Endothelial cell of umbilical vein (primary cell): Measurements from ENCODE around the gene LAMB1. TPM values are rescaled to one million over a fixed set of nuclear protein-coding genes. Genes with fewer than 3 reads are reported as not detected.
A peak's percentile ranks its signal among the peaks of the same experiment; 100 is the strongest.

Source experiments
- BruUV-seq: library from RNA; stranded (reverse); fragments of 400-500 nt; replicated peaks from 2 replicates; lab custom pipeline; 2021; lab: Mats Ljungman, UMichigan
- CTCF ChIA-PET: fragments of 300-600, 350-600 bp; sonication (Branson Sonifier 250); formaldehyde crosslinking; loops from one replicate; lab custom pipeline; 2021; ENCODE audit warnings: antibody characterized with exemption, inconsistent platforms; lab: Charles Lee
- POLR2A ChIA-PET: fragments of 300-600, 350-600 bp; sonication (Branson Sonifier 250); formaldehyde crosslinking; loops from one replicate; lab custom pipeline; 2021; ENCODE audit warnings: antibody characterized with exemption, inconsistent platforms; lab: Charles Lee
- DNase-seq: peaks from one replicate; pipeline ENCODE4 v3.0.0-alpha.2; 2011; ENCODE audit warnings: low read depth, low spot score
- FAIRE-seq: peaks from 2 replicates; lab custom pipeline; 2011; peaks lifted over from hg19 to GRCh38; lab: Jason Lieb, UNC
- H2AFZ ChIP-seq: 2 replicates; pipeline ENCODE4 v1.6.0; 2012; ENCODE audit warnings: low read depth, low read length, control low read depth, inconsistent platforms
- H3K27ac ChIP-seq: 2 replicates; pipeline ENCODE4 v1.5.1; 2011; ENCODE audit warnings: low read depth, mild to moderate bottlenecking, control low read depth, low read length, moderate library complexity; ENCODE audit not compliant: insufficient read depth
- H3K27me3 ChIP-seq, 2 experiments: 2 replicates each; pipeline versions ENCODE4 v1.6.0 to v1.6.1; 2011; ENCODE audit warnings: low read length in 2 of 2, mixed read lengths in 1 of 2; ENCODE audit not compliant: control insufficient read depth in 2 of 2, insufficient read depth in 2 of 2
- H3K36me3 ChIP-seq, 2 experiments: 2 replicates in 1 of 2; 3 replicates in 1 of 2; pipeline ENCODE4 v1.5.1; 2011; ENCODE audit warnings: low read length in 2 of 2, mild to moderate bottlenecking in 1 of 2, moderate library complexity in 1 of 2; ENCODE audit not compliant: control insufficient read depth in 2 of 2, insufficient read depth in 2 of 2; ENCODE audit errors: extremely low read depth in 1 of 2
- H3K4me1 ChIP-seq: 3 replicates; pipeline ENCODE4 v1.5.1; 2011; ENCODE audit warnings: mild to moderate bottlenecking, low read length; ENCODE audit not compliant: control insufficient read depth, insufficient read depth; ENCODE audit errors: extremely low read depth
- H3K4me2 ChIP-seq: 2 replicates; pipeline ENCODE4 v1.6.1; 2011; ENCODE audit warnings: low read length, control low read depth, mixed read lengths; ENCODE audit not compliant: insufficient read depth
- H3K4me3 ChIP-seq, 3 experiments: fragments of 200-600 bp in 1 of 3; sonication (generic), shearing (Covaris generic) in 1 of 3; replicated peaks in 1 of 3; 2 replicates each; pipeline ENCODE4 v1.5.1; 2011 to 2016; ENCODE audit warnings: control low read depth in 3 of 3, low read length in 3 of 3, mild to moderate bottlenecking in 2 of 3, inconsistent platforms in 1 of 3, low read depth in 1 of 3, moderate library complexity in 1 of 3; ENCODE audit not compliant: insufficient read depth in 1 of 3
- H3K79me2 ChIP-seq: 2 replicates; pipeline ENCODE4 v1.6.0; 2012; ENCODE audit warnings: low read length, inconsistent platforms; ENCODE audit not compliant: control insufficient read depth, insufficient read depth
- H3K9ac ChIP-seq: replicated peaks from 2 replicates; pipeline ENCODE3; 2011; ENCODE audit warnings: low read length, control low read depth; ENCODE audit not compliant: insufficient read depth; ENCODE audit errors: extremely low read depth
- H3K9me1 ChIP-seq: replicated peaks from 3 replicates; pipeline ENCODE4 v1.6.0; 2011; ENCODE audit warnings: mild to moderate bottlenecking, low read length; ENCODE audit not compliant: control insufficient read depth, insufficient read depth; ENCODE audit errors: extremely low read depth
- H3K9me3 ChIP-seq: replicated peaks from 2 replicates; pipeline ENCODE4 v1.5.1; 2012; ENCODE audit warnings: low read length, inconsistent platforms; ENCODE audit not compliant: control insufficient read depth, insufficient read depth
- H4K20me1 ChIP-seq: replicated peaks from 2 replicates; pipeline ENCODE3; 2011; ENCODE audit warnings: mild to moderate bottlenecking, low read length; ENCODE audit not compliant: control insufficient read depth, insufficient read depth; ENCODE audit errors: extremely low read depth
- CTCF ChIP-seq, 2 donors: IDR thresholded peaks; 1 replicate in 1 of 2; 2 replicates in 1 of 2; pipeline ENCODE4 v1.5.1; 2011; ENCODE audit warnings: low read length in 2 of 2, mild to moderate bottlenecking in 2 of 2, moderate library complexity in 2 of 2, control low read depth in 1 of 2, inconsistent platforms in 1 of 2, low read depth in 1 of 2; ENCODE audit not compliant: insufficient read depth in 1 of 2; ENCODE audit errors: extremely low read depth in 1 of 2
- EZH2 ChIP-seq: IDR thresholded peaks from 2 replicates; pipeline ENCODE4 v1.6.1; 2012; ENCODE audit warnings: borderline replicate concordance, low read depth, mild to moderate bottlenecking, moderate library complexity, low read length, inconsistent platforms; ENCODE audit not compliant: severe bottlenecking
- FOS ChIP-seq: IDR thresholded peaks from 2 replicates; pipeline ENCODE4 v1.6.1; 2011; ENCODE audit warnings: mild to moderate bottlenecking, low read length, moderate library complexity, borderline replicate concordance; ENCODE audit not compliant: insufficient read depth
- GATA2 ChIP-seq: IDR thresholded peaks from 2 replicates; pipeline ENCODE4 v1.7.0; 2011; ENCODE audit warnings: low read depth, mild to moderate bottlenecking, moderate library complexity, mixed read lengths, low read length; ENCODE audit not compliant: insufficient read length, insufficient read depth
- JUN ChIP-seq: IDR thresholded peaks from 2 replicates; pipeline ENCODE4 v1.6.1; 2011; ENCODE audit warnings: borderline replicate concordance, low read depth; ENCODE audit not compliant: insufficient read length, insufficient read depth
- MYC ChIP-seq: IDR thresholded peaks from one replicate; pipeline ENCODE4 v1.6.1; 2011; ENCODE audit warnings: mild to moderate bottlenecking, low read depth, low read length
- POLR2A ChIP-seq: IDR thresholded peaks from 2 replicates; pipeline ENCODE4 v1.6.1; 2012; ENCODE audit warnings: low read depth, mild to moderate bottlenecking, control low read depth, low read length
- POLR2AphosphoS5 ChIP-seq: IDR thresholded peaks from 2 replicates; pipeline ENCODE4 v1.6.1; 2012; ENCODE audit warnings: low read depth, mild to moderate bottlenecking, control low read depth, low read length, moderate library complexity; ENCODE audit not compliant: insufficient read depth
- dilution Hi-C: fragments of 300-500 bp; cut with MboI; formaldehyde crosslinking; loops from one replicate; pipeline ENCODE4 v1.15.0; 2019; ENCODE audit warnings: low sequenced_read_pairs; ENCODE audit not compliant: extremely low pct_ligation_motif_present
- intact Hi-C: fragments of 100-400 bp; cut with micrococcal nuclease; formaldehyde crosslinking; loops from one replicate; pipeline ENCODE4 v1.10.0; 2022
- polyA plus RNA-seq, 4 experiments: library from polyadenylated mRNA; depleted of rRNA in 3 of 4; stranded (reverse) in 3 of 4; unstranded in 1 of 4; fragments of >200 nt; gene quantifications; 2 replicates each; pipeline versions ENCODE4 v1.2.1 to v1.2.3, GENCODE V29; 2011 to 2012; ENCODE audit warnings: missing spikeins in 1 of 4
- total RNA-seq: library from RNA; stranded (reverse); gene quantifications from 2 replicates; pipeline ENCODE4 v1.2.3, GENCODE V29; 2021
- TF ChIP-seq, protein P1 (sequence below): IDR thresholded peaks from 2 replicates; pipeline ENCODE4 v1.6.1; 2011; ENCODE audit not compliant: insufficient read depth, insufficient read length

LAMB1 gene
- total and polyA plus RNA-seq, 2 donors (not counting 3 experiments of a cell fraction or from before 2014, with no cell fraction given): 588 to 703 TPM

- Histone ChIP-seq H3K79me2 (peaks cover 32% of the 10 kb centered on the region), H3K36me3 (peaks cover 0 to 2% of the 10 kb centered on the region in 2 experiments), H3K9ac (peak overlapping the region; percentile 17), H3K4me3 (peak overlapping the region in 1 of 3 experiments; percentile 24), H2AFZ (peak overlapping the region; percentile 47), H3K4me1 (peaks cover 30% of the 10 kb centered on the region), H3K9me1 (no peaks in the 10 kb centered on the region), H4K20me1 (no peaks in the 10 kb centered on the region), H3K9me3 (no peaks in the 10 kb centered on the region), H3K4me2 (peak overlapping the region; percentile 89), H3K27me3 (no peaks in the 10 kb centered on the region), H3K27ac (peak overlapping the region; percentile 99)
- intact Hi-C loops (loop anchor here (5.0 kb wide), 1 partner anchor 418 kb away; no protein-coding TSS in a partner anchor), dilution Hi-C loops (loop anchor here (5.0 kb wide), 1 partner anchor 143 kb away; no protein-coding TSS in a partner anchor)
- DNase-seq (peak; percentile 72), FAIRE-seq (peak; percentile 94)
- TF ChIP-seq POLR2AphosphoS5 (peak; percentile 30), JUN (no peak), GATA2 (no peak), EZH2 (no peak), POLR2A (peak; percentile 10), MYC (no peak), CTCF (IDR thresholded peaks at IDR 0.05; ENCODE audit: extremely low read depth in 1 of 2, insufficient read depth in 1 of 2, low read depth in 1 of 2, low read length in 2 of 2) (no peak), FOS (no peak)
- TF ChIP-seq, protein P1, sequence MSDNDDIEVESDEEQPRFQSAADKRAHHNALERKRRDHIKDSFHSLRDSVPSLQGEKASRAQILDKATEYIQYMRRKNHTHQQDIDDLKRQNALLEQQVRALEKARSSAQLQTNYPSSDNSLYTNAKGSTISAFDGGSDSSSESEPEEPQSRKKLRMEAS: no peak
- CTCF ChIA-PET: interaction anchor here (1.1 to 13.4 kb wide), 5 partner anchors 9 to 141 kb away, joined by 3 to 284 read pairs (median 13); no protein-coding TSS in a partner anchor
- POLR2A ChIA-PET: interaction anchor here (4.7 kb wide), 1 partner anchor 11 kb away, joined by 49 read pairs; no protein-coding TSS in a partner anchor
- no TSS peak for BruUV-seq
These were observed 1.5 kb upstream of the LAMB1 start for GRCh38 chr7:108004220-108005142.
